GM18858 (cell line): ENCODE data around the gene IFT81.
"Not testable (repeated sequence)": the region's sequence is repeated elsewhere in the genome, so short reads cannot be mapped to it uniquely, and the experiment has no call there.

Experiments
- ATAC-seq: cut with Tn5 transposase; IDR thresholded peaks from one replicate; pipeline ENCODE4 v1.9.1; 2021; ENCODE audit not compliant: unreplicated experiment

IFT81 gene

DNA sequence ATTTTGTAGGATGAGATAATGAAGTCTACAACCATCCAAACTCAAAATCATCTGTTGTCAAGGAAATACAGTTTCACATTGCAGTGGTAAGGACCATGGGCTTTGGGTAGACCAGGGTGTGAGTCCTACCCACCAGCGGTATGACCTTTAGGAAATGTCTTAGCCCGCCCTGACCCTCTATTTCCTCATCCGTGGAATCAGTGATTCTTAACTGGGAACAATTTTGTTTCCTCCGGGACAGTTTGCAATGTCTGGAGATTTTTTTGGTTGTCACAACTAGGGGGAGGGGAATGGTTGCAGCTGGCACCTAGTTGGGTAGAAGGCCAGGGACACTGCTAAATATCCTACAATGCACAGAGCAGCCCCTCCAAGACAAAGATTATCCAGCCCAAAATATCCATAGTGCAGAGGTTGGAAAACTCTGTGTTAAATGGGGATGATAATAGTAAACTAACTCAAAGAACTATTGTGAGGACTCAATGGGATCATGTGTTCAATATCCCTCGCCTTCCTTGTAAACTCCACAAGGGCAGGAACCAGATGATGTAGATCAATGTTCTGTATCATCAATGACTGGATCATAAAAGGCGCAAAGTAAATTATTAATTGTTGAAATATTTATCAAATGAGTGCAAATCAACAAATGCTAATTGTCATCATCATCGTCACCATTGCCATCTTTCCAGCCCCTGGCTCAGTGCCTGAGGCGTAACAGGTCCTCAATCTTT is 15.7 kb upstream of the IFT81 start:
- ATAC-seq: no peak

GRCh38 chr12:110109037-110109836 is 14.9 kb upstream of the IFT81 start:
- ATAC-seq: no peak

DNA sequence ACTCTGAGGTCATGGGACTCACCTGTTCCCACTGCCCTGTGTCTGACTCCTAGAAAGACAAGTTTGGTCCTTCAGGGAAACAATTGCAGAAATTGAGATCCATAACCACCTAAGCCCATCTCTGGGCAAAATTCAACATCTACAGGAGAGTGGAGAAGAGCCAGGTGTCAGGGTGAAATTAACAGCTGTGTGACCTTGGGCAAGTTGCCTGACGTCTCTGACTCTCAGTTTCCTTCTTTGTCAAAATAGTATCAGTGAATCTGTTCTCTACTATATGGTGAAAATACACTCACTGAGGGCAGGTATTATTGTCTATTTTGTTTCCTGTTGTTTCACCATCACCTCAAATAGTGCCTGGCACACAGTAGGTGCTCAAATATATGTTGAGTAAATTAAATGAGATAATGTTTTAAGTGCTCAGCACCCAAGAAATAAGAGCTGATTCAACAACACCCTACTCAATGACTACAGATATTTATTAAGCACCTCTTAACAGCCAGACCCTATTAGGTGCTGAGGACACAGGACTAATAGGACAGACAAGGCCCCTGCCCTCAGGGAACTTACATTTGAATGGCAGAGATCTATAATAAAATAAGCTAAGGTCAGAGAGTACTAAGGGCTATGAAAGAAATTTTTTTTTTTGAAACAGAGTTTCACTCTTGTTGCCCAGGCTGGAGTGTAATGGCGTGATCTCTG is 14.2 kb upstream of the IFT81 start:
- no peak for ATAC-seq

- ATAC-seq: no peak
Observed at GRCh38 chr12:110111476-110112334, 12.5 kb upstream of the IFT81 start.

- no peak for ATAC-seq
Observed at GRCh38 chr12:110112335-110112660, 11.9 kb upstream of the IFT81 start.

- ATAC-seq: no peak
Observed at GRCh38 chr12:110114528-110114937, 9.6 kb upstream of the IFT81 start.

- no peak for ATAC-seq
Observed at GRCh38 chr12:110115675-110116074, 8.5 kb upstream of the IFT81 start.

- ATAC-seq: no peak
Observed at GRCh38 chr12:110116623-110117022, 7.5 kb upstream of the IFT81 start.

DNA sequence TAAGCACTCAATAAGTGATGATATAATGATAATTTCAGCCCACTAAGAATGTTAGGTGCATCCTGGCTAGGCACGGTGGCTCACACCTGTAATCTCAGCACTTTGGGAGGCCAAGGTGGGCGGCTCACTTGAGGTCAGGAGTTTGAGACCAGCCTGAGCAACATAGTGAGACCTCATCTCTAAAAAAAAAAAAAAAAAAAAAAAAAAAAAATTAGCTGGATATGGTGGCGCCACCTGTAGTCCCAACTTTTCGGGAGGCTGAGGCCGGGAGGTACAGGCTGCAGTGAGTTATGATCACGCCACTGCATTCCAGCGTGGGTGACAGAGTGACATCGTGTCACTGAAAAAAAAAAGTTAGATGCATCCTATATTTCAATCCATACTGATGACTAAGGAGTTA is 6.9 kb upstream of the IFT81 start:
- ATAC-seq: not testable (repeated sequence)

GRCh38 chr12:110117956-110118685 is 6.0 kb upstream of the IFT81 start:
- ATAC-seq: no peak

- no peak for ATAC-seq
Observed at GRCh38 chr12:110122929-110123328, 1.2 kb upstream of the IFT81 start.

- ATAC-seq: no peak
Observed at GRCh38 chr12:110123919-110124268, 263 bp upstream of the IFT81 start.

- ATAC-seq: no peak
Observed at GRCh38 chr12:110126557-110126956, 2.4 kb downstream of the IFT81 start.

- ATAC-seq: no peak
Observed at GRCh38 chr12:110134691-110135411, 10.7 kb downstream of the IFT81 start.

GRCh38 chr12:110135806-110136205 is 11.6 kb downstream of the IFT81 start:
- ATAC-seq: no peak

DNA sequence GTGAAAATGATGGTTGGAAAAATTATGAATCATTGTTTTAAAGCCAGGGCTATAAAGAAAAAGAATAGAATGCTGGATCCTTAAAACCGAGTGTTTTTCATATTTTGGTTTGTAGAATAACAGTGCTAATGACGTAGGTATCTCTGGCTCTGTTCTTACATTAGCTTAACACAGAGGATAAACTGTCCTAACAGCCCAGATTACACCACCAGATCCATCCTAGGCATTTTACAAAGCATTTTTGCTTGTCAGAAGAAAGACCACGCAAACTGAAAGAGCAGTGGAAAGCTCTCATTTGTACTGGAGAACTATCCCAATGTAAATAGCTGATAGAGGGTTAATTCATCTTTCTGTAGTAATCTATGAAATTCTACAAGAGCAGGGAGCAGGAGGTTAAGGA is 13.6 kb downstream of the IFT81 start:
- ATAC-seq: no peak

DNA sequence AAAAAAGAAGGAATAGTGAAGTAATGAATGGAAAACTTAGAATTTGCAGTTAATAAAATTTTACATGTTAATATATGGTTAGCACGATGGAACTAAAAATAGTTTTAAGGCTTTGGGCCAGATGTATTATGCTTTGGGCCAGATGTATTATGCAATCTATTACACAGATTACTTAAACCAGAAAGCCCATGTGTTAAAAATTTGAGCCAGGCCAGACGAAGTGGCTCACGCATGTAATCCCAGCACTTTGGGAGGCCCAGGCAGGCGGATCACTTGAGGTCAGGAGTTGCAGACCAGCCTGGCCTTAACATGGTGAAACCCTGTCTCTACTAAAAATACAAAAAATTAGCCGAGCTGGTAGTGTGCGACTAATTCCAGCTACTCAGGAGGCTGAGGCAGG is 17.2 kb downstream of the IFT81 start:
- no peak for ATAC-seq

GRCh38 chr12:110146986-110147385 is 22.8 kb downstream of the IFT81 start:
- ATAC-seq: no peak

DNA sequence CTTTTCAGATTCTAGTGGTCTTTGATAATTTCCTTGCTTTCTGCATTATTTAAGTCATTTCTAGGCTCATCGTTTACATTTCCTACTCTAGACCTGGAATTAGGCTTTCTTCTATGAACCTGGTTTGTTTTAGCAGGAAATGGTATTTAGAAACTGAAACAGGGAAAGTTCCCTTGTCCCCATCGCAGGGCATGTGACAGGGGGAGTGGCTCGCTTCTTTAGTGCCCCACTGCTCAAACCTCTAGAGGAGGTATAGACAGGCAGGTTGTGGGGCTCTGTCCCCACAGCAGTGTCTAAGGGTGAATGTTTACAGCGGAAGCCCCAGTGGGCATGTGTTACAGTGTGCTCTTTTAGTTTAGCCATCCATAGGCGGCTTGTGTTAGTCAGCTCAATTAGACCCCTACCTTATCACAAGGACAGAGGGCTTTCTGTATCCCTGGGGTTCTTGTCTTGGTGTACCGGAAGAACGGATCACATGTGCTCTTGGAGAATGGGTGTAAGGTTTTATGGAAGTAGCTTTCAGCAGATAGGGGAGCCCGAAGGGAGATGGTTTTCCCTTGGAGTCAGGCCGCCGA is 25.0 kb downstream of the IFT81 start:
- no peak for ATAC-seq
